H1 (cell line): ENCODE measurements around the gene PHLPP1. TPM values are rescaled to one million over a fixed set of nuclear protein-coding genes. Genes with fewer than 3 reads are reported as not detected.

ENCODE experiments used
- SUZ12 ChIP-seq: fragments of 200-600 bp; sonication (generic); IDR thresholded peaks from 2 replicates; pipeline ENCODE4 v1.6.1; 2012; ENCODE audit warnings: mild to moderate bottlenecking, inconsistent platforms, low read length, moderate library complexity, mixed read lengths
- polyA plus RNA-seq, 7 experiments: library from polyadenylated mRNA; depleted of rRNA in 3 of 7; stranded (reverse) in 5 of 7; unstranded in 2 of 7; fragments of >200 nt in 5 of 7; fragments of 200-250 nt in 2 of 7; gene quantifications; 1 replicate in 5 of 7; 2 replicates in 1 of 7; 4 replicates in 1 of 7; pipeline versions ENCODE4 v1.2.1 to v1.2.3, GENCODE V29; 2011 to 2013; ENCODE audit warnings: missing spikeins in 2 of 7, mixed read lengths in 2 of 7
- total RNA-seq: library from RNA; stranded (reverse); fragmentation: NEBNext Ultra II Directional; extraction: Animal tissue kit (Norgen Biotek cat#: 25700); gene quantifications from 2 replicates; pipeline ENCODE4 v1.2.1, GENCODE V29; 2021
- TF ChIP-seq, protein P1 (sequence below): IDR thresholded peaks from 2 replicates; pipeline ENCODE4 v1.6.1; 2012; ENCODE audit warnings: inconsistent platforms

The PHLPP1 gene
- total and polyA plus RNA-seq, 2 of the 8 experiments (the other 6 are each of a cell fraction or from before 2014, with no cell fraction given) = 28.0 to 66.3 TPM

DNA sequence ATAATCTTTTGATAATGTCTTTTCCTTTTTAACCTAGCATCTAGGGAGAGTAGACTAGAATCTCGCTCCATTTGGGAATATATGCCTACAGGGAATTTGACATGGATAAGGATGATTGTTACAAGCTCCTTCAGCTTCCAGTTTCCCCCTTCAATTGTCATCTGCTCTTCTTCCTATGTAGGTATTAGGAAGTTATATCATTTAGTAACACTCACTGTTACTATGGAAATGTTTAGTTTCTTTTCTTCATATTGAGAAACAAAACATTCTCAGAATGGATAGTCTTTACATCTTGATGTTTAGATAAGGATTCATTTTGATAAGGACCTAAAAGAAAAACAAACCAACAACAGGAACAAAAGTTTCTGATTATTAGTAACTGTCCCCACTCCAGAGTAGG, 127.6 kb downstream of the PHLPP1 start (continued):
- TF ChIP-seq, protein P1, sequence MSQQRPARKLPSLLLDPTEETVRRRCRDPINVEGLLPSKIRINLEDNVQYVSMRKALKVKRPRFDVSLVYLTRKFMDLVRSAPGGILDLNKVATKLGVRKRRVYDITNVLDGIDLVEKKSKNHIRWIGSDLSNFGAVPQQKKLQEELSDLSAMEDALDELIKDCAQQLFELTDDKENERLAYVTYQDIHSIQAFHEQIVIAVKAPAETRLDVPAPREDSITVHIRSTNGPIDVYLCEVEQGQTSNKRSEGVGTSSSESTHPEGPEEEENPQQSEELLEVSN = no peak
- no peak for TF ChIP-seq SUZ12
